HG03045 (cell line): Measurements from ENCODE around the gene NRP2.

ENCODE experiments used
- ATAC-seq: cut with Tn5 transposase; IDR thresholded peaks from one replicate; pipeline ENCODE4 v1.9.1; 2021; ENCODE audit warnings: mild to moderate bottlenecking, moderate library complexity; ENCODE audit not compliant: unreplicated experiment

Gene NRP2

GRCh38 chr2:205800773-205801172 is 118.5 kb downstream of the NRP2 start:
- ATAC-seq, result no peak

- no peak for ATAC-seq
These were observed 119.8 kb downstream of the NRP2 start for GRCh38 chr2:205802065-205802464.

GRCh38 chr2:205802941-205803340 is 120.6 kb downstream of the NRP2 start:
- no peak for ATAC-seq

- ATAC-seq, result no peak
These were observed 121.2 kb downstream of the NRP2 start for GRCh38 chr2:205803500-205803899.

- ATAC-seq, result no peak
These were observed 122.8 kb downstream of the NRP2 start for GRCh38 chr2:205805136-205805535.

- ATAC-seq, result no peak
These were observed 124.0 kb downstream of the NRP2 start for GRCh38 chr2:205806143-205806905.

- no peak for ATAC-seq
These were observed 124.9 kb downstream of the NRP2 start for GRCh38 chr2:205807229-205807628.

- no peak for ATAC-seq
These were observed 125.5 kb downstream of the NRP2 start for GRCh38 chr2:205807758-205808157.

- no peak for ATAC-seq
These were observed 126.3 kb downstream of the NRP2 start for GRCh38 chr2:205808486-205809121.

- no peak for ATAC-seq
These were observed 129.1 kb downstream of the NRP2 start for GRCh38 chr2:205811387-205811786.

GRCh38 chr2:205814039-205814364 is 131.7 kb downstream of the NRP2 start:
- no peak for ATAC-seq

GRCh38 chr2:205815673-205816072 is 133.4 kb downstream of the NRP2 start:
- no peak for ATAC-seq

- no peak for ATAC-seq
These were observed 134.0 kb downstream of the NRP2 start for GRCh38 chr2:205816268-205816667.

- no peak for ATAC-seq
These were observed 140.3 kb downstream of the NRP2 start for GRCh38 chr2:205822579-205822978.

- no peak for ATAC-seq
These were observed 145.6 kb downstream of the NRP2 start for GRCh38 chr2:205827809-205828365.

GRCh38 chr2:205833864-205834263 is 151.6 kb downstream of the NRP2 start:
- ATAC-seq, result no peak

GRCh38 chr2:205834796-205835195 is 152.5 kb downstream of the NRP2 start:
- no peak for ATAC-seq

GRCh38 chr2:205835251-205835791 is 153.0 kb downstream of the NRP2 start:
- no peak for ATAC-seq

GRCh38 chr2:205835923-205836322 is 153.6 kb downstream of the NRP2 start:
- ATAC-seq, result no peak

GRCh38 chr2:205836477-205837221 is 154.3 kb downstream of the NRP2 start:
- ATAC-seq, result no peak

- ATAC-seq, result no peak
These were observed 155.4 kb downstream of the NRP2 start for GRCh38 chr2:205837663-205838062.
